ENCODE measurements around the gene TMEM108. TPM values are rescaled to one million over a fixed set of nuclear protein-coding genes. Genes with fewer than 3 reads are reported as not detected.
A peak's percentile ranks its signal among the peaks of the same experiment; 100 is the strongest.

The TMEM108 gene
- total RNA-seq, 1 experiment from 2014 or later, result 9.4 TPM

- peak; percentile 56 for DNase-seq (ENCODE audit: low read depth)
Observed at GRCh38 chr3:133330522-133330921, 292.3 kb downstream of the TMEM108 start.

GRCh38 chr3:133354721-133355120, 316.5 kb downstream of the TMEM108 start:
- no peak for DNase-seq (ENCODE audit: low read depth)

GRCh38 chr3:133360476-133360875, 322.3 kb downstream of the TMEM108 start:
- DNase-seq (ENCODE audit: low read depth), result no peak

- DNase-seq (ENCODE audit: low read depth), result no peak
Observed at GRCh38 chr3:133361011-133361410, 322.8 kb downstream of the TMEM108 start.

- DNase-seq (ENCODE audit: low read depth), result no peak
Observed at GRCh38 chr3:133361435-133361834, 323.2 kb downstream of the TMEM108 start.

GRCh38 chr3:133362539-133362938, 324.3 kb downstream of the TMEM108 start:
- DNase-seq (ENCODE audit: low read depth), result no peak

GRCh38 chr3:133364704-133365103, 326.5 kb downstream of the TMEM108 start:
- DNase-seq (ENCODE audit: low read depth), result no peak

- DNase-seq (ENCODE audit: low read depth), result no peak
Observed at GRCh38 chr3:133366921-133367320, 328.7 kb downstream of the TMEM108 start.

- DNase-seq (ENCODE audit: low read depth), result no peak
Observed at GRCh38 chr3:133367403-133367802, 329.2 kb downstream of the TMEM108 start.

- no peak for DNase-seq (ENCODE audit: low read depth)
Observed at GRCh38 chr3:133367956-133368355, 329.8 kb downstream of the TMEM108 start.

- no peak for DNase-seq (ENCODE audit: low read depth)
Observed at GRCh38 chr3:133368371-133369067, 330.3 kb downstream of the TMEM108 start.

- DNase-seq (ENCODE audit: low read depth), result no peak
Observed at GRCh38 chr3:133369068-133369440, 330.9 kb downstream of the TMEM108 start.

GRCh38 chr3:133371181-133371580, 333.0 kb downstream of the TMEM108 start:
- no peak for DNase-seq (ENCODE audit: low read depth)

- no peak for DNase-seq (ENCODE audit: low read depth)
Observed at GRCh38 chr3:133371676-133372075, 333.5 kb downstream of the TMEM108 start.

- peak; percentile 68 for DNase-seq (ENCODE audit: low read depth)
Observed at GRCh38 chr3:133374708-133375402, 336.7 kb downstream of the TMEM108 start.

- no peak for DNase-seq (ENCODE audit: low read depth)
Observed at GRCh38 chr3:133375403-133375745, 337.2 kb downstream of the TMEM108 start.

- DNase-seq (ENCODE audit: low read depth), result no peak
Observed at GRCh38 chr3:133376810-133377209, 338.6 kb downstream of the TMEM108 start.

GRCh38 chr3:133377396-133377795, 339.2 kb downstream of the TMEM108 start:
- peak; percentile 58 for DNase-seq (ENCODE audit: low read depth)

GRCh38 chr3:133379926-133380325, 341.7 kb downstream of the TMEM108 start:
- DNase-seq (ENCODE audit: low read depth), result no peak

GRCh38 chr3:133380481-133381225, 342.5 kb downstream of the TMEM108 start:
- DNase-seq (ENCODE audit: low read depth), result no peak

- DNase-seq (ENCODE audit: low read depth), result no peak
Observed at GRCh38 chr3:133381346-133382109, 343.3 kb downstream of the TMEM108 start.

- no peak for DNase-seq (ENCODE audit: low read depth)
Observed at GRCh38 chr3:133383175-133383574, 345.0 kb downstream of the TMEM108 start.

Data from LHCN-M2 (cell line).